ENCODE data around the gene RIC8A. TPM values are rescaled to one million over a fixed set of nuclear protein-coding genes. Genes with fewer than 3 reads are reported as not detected.

The RIC8A gene
- polyA plus RNA-seq, 1 of the 3 experiments (the other 2 are of a cell fraction), result 115 TPM

DNA sequence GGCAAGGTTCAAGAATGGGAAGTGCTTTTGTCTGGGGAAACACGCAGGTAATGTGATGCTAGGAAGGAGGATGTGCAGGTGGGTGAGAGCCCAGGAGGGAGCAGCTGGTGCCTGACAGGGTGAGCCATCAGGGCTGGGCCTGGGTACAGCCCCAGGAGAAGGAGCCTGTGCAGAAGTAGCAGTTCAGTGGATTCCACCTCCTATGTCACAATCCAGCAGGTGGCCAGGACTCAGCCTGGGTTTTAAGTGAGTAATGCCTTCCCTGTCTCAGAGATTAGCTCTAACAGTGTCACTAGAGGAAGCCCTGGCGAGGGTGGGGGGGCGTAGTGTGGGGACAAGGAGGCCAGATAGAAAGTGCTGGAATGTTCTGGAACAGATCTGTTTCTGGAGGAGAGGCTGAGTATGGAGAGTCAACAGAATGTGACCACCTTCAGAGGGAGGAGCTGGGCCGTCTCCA is 8.1 kb downstream of the RIC8A start:
- Histone ChIP-seq H2AFZ (ENCODE audit: low read depth) (no peak overlapping the region), H3K9me3 (no peaks in the 10 kb centered on the region), H3K4me2 (no peak overlapping the region), H3K9me2 (no peaks in the 10 kb centered on the region), H3K27me3 (ENCODE audit: insufficient read depth) (no peaks in the 10 kb centered on the region), H3K9ac (no peak overlapping the region), H3K4me1 (ENCODE audit: control insufficient read depth in 1 of 2, insufficient read depth in 2 of 2, low read depth in 1 of 2, low read length in 1 of 2) (peaks cover 0 to 4% of the 10 kb centered on the region in 2 experiments; a peak in 1 of 4 replicates), H3F3A (replicated peaks; ENCODE audit: insufficient read depth) (peaks cover 18% of the 10 kb centered on the region), H3K27ac (ENCODE audit: low read depth in 2 of 2, low read length in 1 of 2) (no peak overlapping the region), H3K36me3 (replicated peaks in 1 of 2; ENCODE audit: control insufficient read depth in 1 of 2, insufficient read depth in 2 of 2, low read length in 1 of 2) (peaks cover 31 to 54% of the 10 kb centered on the region in 2 experiments), H3K79me2 (ENCODE audit: insufficient read depth) (peaks cover 19% of the 10 kb centered on the region), H4K20me1 (ENCODE audit: insufficient read depth) (peaks cover 8% of the 10 kb centered on the region; the same call in 1 of the 2 replicates), H3K4me3 (ENCODE audit: low read depth in 2 of 2, low read length in 1 of 2) (no peak overlapping the region)
- ChIA-PET POLR2A (interaction anchor here (1.2 kb wide), 1 partner anchor 8 kb away, joined by 4 read pairs; the partner anchor contains the start of genes BET1L and RIC8A), CTCF (interaction anchor here (1.5 kb wide), 1 partner anchor 35 kb away, joined by 4 read pairs; no protein-coding TSS in a partner anchor)
- DNase-seq, result no peak
- TF ChIP-seq, protein P1, sequence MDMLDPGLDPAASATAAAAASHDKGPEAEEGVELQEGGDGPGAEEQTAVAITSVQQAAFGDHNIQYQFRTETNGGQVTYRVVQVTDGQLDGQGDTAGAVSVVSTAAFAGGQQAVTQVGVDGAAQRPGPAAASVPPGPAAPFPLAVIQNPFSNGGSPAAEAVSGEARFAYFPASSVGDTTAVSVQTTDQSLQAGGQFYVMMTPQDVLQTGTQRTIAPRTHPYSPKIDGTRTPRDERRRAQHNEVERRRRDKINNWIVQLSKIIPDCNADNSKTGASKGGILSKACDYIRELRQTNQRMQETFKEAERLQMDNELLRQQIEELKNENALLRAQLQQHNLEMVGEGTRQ (IDR thresholded peaks at IDR 0.05; ENCODE audit: borderline replicate concordance, low read depth, low read length), result no peak
- WGBS (ENCODE audit: low lambda C conversion rate), result 84% methylated on average over 4 of the region's 4 CpGs

DNA sequence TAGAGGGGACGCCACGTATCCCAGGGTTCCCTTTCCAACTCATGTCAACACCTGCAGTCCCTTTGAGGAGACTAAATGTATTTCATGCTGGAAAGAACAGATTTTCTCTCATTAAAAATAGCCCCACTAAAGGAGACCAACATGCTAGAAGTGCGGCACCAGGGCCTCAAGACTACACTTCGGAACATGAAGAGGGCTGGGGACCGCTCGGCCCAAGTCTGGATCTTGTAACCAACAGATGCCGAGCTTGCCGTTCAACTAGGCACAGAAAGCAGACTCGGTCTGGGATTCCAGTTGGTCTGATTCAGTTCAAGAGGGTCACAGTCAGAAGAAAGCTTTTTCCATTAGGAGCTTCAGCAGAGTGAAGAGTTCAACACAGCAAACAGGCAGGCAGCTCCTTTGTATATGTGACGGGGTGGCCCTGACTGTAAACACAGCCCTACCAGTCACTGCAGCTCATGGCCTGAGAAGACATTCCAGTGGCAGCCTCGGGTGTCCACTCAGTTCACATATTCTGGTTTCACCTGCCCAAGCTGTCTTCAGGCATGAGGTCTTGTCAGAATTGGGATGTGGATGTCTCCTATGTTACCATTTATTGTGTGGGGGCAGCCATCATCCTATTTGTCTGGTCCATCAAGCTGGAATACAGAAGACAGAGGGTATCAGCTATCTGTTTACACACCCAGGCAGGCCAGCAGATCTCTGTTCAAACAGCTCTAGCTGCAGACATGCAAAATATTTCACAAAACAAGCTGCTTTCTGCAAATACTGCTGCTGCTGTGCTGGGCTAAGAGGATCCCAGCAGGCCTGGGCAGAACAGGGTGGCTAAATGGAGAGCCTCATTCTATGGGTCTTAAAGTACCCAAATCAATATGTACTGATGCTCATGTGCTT is 8.8 kb downstream of the RIC8A start:
- Histone ChIP-seq H4K20me1 (ENCODE audit: insufficient read depth) (peaks cover 8% of the 10 kb centered on the region; the same call in 1 of the 2 replicates), H3K4me3 (ENCODE audit: low read depth in 2 of 2, low read length in 1 of 2) (no peak overlapping the region), H2AFZ (ENCODE audit: low read depth) (no peak overlapping the region), H3F3A (replicated peaks; ENCODE audit: insufficient read depth) (peaks cover 18% of the 10 kb centered on the region), H3K27me3 (ENCODE audit: insufficient read depth) (no peaks in the 10 kb centered on the region), H3K79me2 (ENCODE audit: insufficient read depth) (peaks cover 12% of the 10 kb centered on the region; the same call in 1 of the 2 replicates), H3K27ac (ENCODE audit: low read depth in 2 of 2, low read length in 1 of 2) (no peak overlapping the region; a peak in 1 of 4 replicates), H3K9me3 (no peaks in the 10 kb centered on the region), H3K9ac (no peak overlapping the region), H3K4me2 (no peak overlapping the region), H3K9me2 (no peaks in the 10 kb centered on the region), H3K4me1 (ENCODE audit: control insufficient read depth in 1 of 2, insufficient read depth in 2 of 2, low read depth in 1 of 2, low read length in 1 of 2) (no peaks in the 10 kb centered on the region; a peak in 1 of 4 replicates), H3K36me3 (replicated peaks in 1 of 2; ENCODE audit: control insufficient read depth in 1 of 2, insufficient read depth in 2 of 2, low read length in 1 of 2) (peaks cover 24 to 47% of the 10 kb centered on the region in 2 experiments)
- POLR2A ChIA-PET, result interaction anchor here (1.2 kb wide), 1 partner anchor 9 kb away, joined by 4 read pairs; the partner anchor contains the start of genes BET1L and RIC8A
- 88% methylated on average over 10 of the region's 11 CpGs for WGBS (ENCODE audit: low lambda C conversion rate)
- DNase-seq, result no peak
- CTCF ChIA-PET, result interaction anchor here (1.4 to 1.5 kb wide), 2 partner anchors 34 to 148 kb away, joined by 3 to 4 read pairs; no protein-coding TSS in a partner anchor
- TF ChIP-seq RAD21 (IDR thresholded peaks at IDR 0.05; ENCODE audit: low read length) (no peak), POLR2AphosphoS5 (IDR thresholded peaks at IDR 0.05; ENCODE audit: low read depth, low read length) (no peak), FOXM1 (IDR thresholded peaks at IDR 0.05; ENCODE audit: low read depth) (no peak), RXRA (IDR thresholded peaks at IDR 0.05; ENCODE audit: borderline replicate concordance, low read depth) (no peak), ELF1 (IDR thresholded peaks at IDR 0.05) (no peak), NRF1 (IDR thresholded peaks at IDR 0.05; ENCODE audit: low read depth, low read length) (no peak), GATA2 (CRISPR knock-in tag; IDR thresholded peaks at IDR 0.05) (no peak), NFIC (IDR thresholded peaks at IDR 0.05; ENCODE audit: borderline replicate concordance) (no peak), EZH2phosphoT487 (IDR thresholded peaks at IDR 0.05; ENCODE audit: borderline replicate concordance, low read depth) (no peak), TCF12 (IDR thresholded peaks at IDR 0.05) (no peak), MXI1 (IDR thresholded peaks at IDR 0.05; ENCODE audit: low read depth, low read length) (no peak)
- TF ChIP-seq, protein P2, sequence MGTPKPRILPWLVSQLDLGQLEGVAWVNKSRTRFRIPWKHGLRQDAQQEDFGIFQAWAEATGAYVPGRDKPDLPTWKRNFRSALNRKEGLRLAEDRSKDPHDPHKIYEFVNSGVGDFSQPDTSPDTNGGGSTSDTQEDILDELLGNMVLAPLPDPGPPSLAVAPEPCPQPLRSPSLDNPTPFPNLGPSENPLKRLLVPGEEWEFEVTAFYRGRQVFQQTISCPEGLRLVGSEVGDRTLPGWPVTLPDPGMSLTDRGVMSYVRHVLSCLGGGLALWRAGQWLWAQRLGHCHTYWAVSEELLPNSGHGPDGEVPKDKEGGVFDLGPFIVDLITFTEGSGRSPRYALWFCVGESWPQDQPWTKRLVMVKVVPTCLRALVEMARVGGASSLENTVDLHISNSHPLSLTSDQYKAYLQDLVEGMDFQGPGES (IDR thresholded peaks at IDR 0.05; ENCODE audit: low read depth, low read length), result no peak
- TF ChIP-seq, protein P3, sequence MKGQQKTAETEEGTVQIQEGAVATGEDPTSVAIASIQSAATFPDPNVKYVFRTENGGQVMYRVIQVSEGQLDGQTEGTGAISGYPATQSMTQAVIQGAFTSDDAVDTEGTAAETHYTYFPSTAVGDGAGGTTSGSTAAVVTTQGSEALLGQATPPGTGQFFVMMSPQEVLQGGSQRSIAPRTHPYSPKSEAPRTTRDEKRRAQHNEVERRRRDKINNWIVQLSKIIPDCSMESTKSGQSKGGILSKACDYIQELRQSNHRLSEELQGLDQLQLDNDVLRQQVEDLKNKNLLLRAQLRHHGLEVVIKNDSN (IDR thresholded peaks at IDR 0.05; ENCODE audit: borderline replicate concordance, low read depth), result no peak
- TF ChIP-seq, protein P4, sequence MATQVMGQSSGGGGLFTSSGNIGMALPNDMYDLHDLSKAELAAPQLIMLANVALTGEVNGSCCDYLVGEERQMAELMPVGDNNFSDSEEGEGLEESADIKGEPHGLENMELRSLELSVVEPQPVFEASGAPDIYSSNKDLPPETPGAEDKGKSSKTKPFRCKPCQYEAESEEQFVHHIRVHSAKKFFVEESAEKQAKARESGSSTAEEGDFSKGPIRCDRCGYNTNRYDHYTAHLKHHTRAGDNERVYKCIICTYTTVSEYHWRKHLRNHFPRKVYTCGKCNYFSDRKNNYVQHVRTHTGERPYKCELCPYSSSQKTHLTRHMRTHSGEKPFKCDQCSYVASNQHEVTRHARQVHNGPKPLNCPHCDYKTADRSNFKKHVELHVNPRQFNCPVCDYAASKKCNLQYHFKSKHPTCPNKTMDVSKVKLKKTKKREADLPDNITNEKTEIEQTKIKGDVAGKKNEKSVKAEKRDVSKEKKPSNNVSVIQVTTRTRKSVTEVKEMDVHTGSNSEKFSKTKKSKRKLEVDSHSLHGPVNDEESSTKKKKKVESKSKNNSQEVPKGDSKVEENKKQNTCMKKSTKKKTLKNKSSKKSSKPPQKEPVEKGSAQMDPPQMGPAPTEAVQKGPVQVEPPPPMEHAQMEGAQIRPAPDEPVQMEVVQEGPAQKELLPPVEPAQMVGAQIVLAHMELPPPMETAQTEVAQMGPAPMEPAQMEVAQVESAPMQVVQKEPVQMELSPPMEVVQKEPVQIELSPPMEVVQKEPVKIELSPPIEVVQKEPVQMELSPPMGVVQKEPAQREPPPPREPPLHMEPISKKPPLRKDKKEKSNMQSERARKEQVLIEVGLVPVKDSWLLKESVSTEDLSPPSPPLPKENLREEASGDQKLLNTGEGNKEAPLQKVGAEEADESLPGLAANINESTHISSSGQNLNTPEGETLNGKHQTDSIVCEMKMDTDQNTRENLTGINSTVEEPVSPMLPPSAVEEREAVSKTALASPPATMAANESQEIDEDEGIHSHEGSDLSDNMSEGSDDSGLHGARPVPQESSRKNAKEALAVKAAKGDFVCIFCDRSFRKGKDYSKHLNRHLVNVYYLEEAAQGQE (IDR thresholded peaks at IDR 0.05; ENCODE audit: low read depth, low read length), result no peak
- TF ChIP-seq, protein P5, sequence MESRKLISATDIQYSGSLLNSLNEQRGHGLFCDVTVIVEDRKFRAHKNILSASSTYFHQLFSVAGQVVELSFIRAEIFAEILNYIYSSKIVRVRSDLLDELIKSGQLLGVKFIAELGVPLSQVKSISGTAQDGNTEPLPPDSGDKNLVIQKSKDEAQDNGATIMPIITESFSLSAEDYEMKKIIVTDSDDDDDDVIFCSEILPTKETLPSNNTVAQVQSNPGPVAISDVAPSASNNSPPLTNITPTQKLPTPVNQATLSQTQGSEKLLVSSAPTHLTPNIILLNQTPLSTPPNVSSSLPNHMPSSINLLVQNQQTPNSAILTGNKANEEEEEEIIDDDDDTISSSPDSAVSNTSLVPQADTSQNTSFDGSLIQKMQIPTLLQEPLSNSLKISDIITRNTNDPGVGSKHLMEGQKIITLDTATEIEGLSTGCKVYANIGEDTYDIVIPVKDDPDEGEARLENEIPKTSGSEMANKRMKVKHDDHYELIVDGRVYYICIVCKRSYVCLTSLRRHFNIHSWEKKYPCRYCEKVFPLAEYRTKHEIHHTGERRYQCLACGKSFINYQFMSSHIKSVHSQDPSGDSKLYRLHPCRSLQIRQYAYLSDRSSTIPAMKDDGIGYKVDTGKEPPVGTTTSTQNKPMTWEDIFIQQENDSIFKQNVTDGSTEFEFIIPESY (IDR thresholded peaks at IDR 0.05; ENCODE audit: borderline replicate concordance, low read depth), result no peak
